ENCODE measurements around the gene CRBN. TPM values are rescaled to one million over a fixed set of nuclear protein-coding genes. Genes with fewer than 3 reads are reported as not detected.

The CRBN gene
- total and polyA plus RNA-seq, 9 of the 15 experiments (the other 6 are each of a cell fraction or from before 2014, with no cell fraction given), result 40.8 to 331 (median 57.4) TPM

- TF ChIP-seq PRDM10 (IDR thresholded peaks at IDR 0.05; ENCODE audit: partially characterized antibody), result no peak
- no peak for TF ChIP-seq MTF1 (CRISPR knock-in tag; IDR thresholded peaks at IDR 0.05; ENCODE audit: borderline replicate concordance)
- TF ChIP-seq ZSCAN32 (CRISPR knock-in tag; IDR thresholded peaks at IDR 0.05), result no peak
- TF ChIP-seq ZNF592 (IDR thresholded peaks at IDR 0.05), result no peak
- TF ChIP-seq RBM34 (IDR thresholded peaks at IDR 0.05; ENCODE audit: borderline replicate concordance, insufficient read depth, low read length), result no peak
Observed at GRCh38 chr3:3170998-3171397, 8.5 kb downstream of the CRBN start (continued).

Data from K562 (cell line).